Islet of Langerhans (tissue), 1 donor: Measurements from ENCODE around the gene ZDHHC20.

ENCODE experiments used
- FAIRE-seq: peaks from one replicate; lab custom pipeline; 2011; peaks lifted over from hg19 to GRCh38; lab: Jason Lieb, UNC

ZDHHC20 gene

DNA sequence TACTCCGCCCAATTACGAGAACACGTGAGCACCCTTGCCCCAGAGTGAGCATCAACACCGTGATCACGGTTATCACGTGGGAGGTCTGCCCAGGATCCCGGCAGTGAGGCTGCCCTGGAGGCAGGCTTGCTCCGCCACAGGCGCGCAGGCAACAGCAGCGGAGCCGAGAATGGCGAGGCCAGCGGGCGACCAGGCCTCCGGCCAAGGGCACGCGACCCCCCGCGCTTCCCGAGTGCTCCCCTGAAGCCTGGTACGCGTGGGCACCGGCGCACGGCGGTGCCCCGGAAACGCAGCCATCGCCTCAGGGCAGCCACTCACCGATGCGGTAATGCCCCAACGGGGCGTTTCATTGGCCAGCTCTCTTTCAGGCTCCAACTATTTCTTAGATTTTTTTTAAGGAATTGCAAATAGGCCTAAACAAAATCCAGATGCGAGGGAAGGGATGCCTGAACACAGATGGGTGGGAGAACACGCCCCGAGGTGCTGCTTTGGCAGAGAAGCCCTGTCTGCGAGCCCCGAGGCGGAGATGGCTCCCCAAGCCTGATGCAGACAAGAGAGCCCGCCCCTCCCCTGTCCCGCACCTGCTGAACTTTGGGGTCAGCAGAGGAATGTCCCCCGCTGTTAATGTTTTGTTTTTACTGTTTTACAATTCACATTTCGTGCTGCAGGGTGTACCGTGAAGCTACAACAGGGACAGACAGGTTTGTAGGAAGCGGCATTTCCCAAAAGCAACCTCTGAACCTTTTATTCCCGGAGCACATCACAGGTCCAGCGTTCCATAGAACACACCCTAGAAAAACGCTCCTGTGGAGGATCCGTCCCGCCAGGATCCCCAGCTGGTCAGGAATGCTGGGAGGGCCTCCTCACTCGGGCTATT lies 132.7 kb downstream of the ZDHHC20 start:
- no peak for FAIRE-seq

- FAIRE-seq, result no peak
These were observed 134.3 kb downstream of the ZDHHC20 start for GRCh38 chr13:21324803-21325202.

- FAIRE-seq, result no peak
These were observed 136.1 kb downstream of the ZDHHC20 start for GRCh38 chr13:21322988-21323387.
